GM06990 (cell line): ENCODE data around the gene ATP13A1.

ENCODE experiments used
- DNase-seq: peaks from one replicate; pipeline ENCODE4 v3.0.0-alpha.2; 2011; ENCODE audit not compliant: insufficient read length; ENCODE audit errors: extremely low read depth
- H3K27me3 ChIP-seq: replicated peaks from 2 replicates; pipeline ENCODE4 v1.6.0; 2011; ENCODE audit warnings: low read length; ENCODE audit not compliant: control insufficient read depth, insufficient read depth
- H3K36me3 ChIP-seq: 2 replicates; pipeline ENCODE4 v1.5.1; 2011; ENCODE audit warnings: low read length; ENCODE audit not compliant: control insufficient read depth, insufficient read depth
- H3K4me3 ChIP-seq: replicated peaks from 2 replicates; pipeline ENCODE4 v1.5.1; 2011; ENCODE audit warnings: low read depth, mild to moderate bottlenecking, control low read depth, low read length
- CTCF ChIP-seq: IDR thresholded peaks from 2 replicates; pipeline ENCODE4 v1.5.1; 2011; ENCODE audit warnings: low read length, control low read depth, mild to moderate bottlenecking, inconsistent platforms; ENCODE audit not compliant: insufficient read depth, poor library complexity, severe bottlenecking

The ATP13A1 gene

GRCh38 chr19:19659646-19660245 is 3.7 kb downstream of the ATP13A1 start:
- DNase-seq = no peak
- H3K4me3 ChIP-seq = no peak overlapping the region
- no peaks in the 10 kb centered on the region for H3K27me3 ChIP-seq
- no peak for TF ChIP-seq CTCF
- peaks cover 46% of the 10 kb centered on the region for H3K36me3 ChIP-seq

- no peak overlapping the region for H3K4me3 ChIP-seq
- no peak for TF ChIP-seq CTCF
- no peaks in the 10 kb centered on the region for H3K27me3 ChIP-seq
- peaks cover 63% of the 10 kb centered on the region for H3K36me3 ChIP-seq
- no peak for DNase-seq
Observed at GRCh38 chr19:19657397-19657783, 6.1 kb downstream of the ATP13A1 start.

- no peak overlapping the region for H3K4me3 ChIP-seq
- peaks cover 69% of the 10 kb centered on the region for H3K36me3 ChIP-seq
- no peak for DNase-seq
- no peaks in the 10 kb centered on the region for H3K27me3 ChIP-seq
- no peak for TF ChIP-seq CTCF
Observed at GRCh38 chr19:19656451-19657396, 6.8 kb downstream of the ATP13A1 start.

- TF ChIP-seq CTCF = no peak
- Histone ChIP-seq H3K36me3 (peaks cover 79% of the 10 kb centered on the region), H3K27me3 (no peaks in the 10 kb centered on the region), H3K4me3 (no peak overlapping the region)
- no peak for DNase-seq
Observed at GRCh38 chr19:19655641-19656343, 7.7 kb downstream of the ATP13A1 start.

- Histone ChIP-seq H3K36me3 (peaks cover 85% of the 10 kb centered on the region), H3K4me3 (no peak overlapping the region), H3K27me3 (no peaks in the 10 kb centered on the region)
- no peak for DNase-seq
- TF ChIP-seq CTCF = no peak
Observed at GRCh38 chr19:19655051-19655594, 8.4 kb downstream of the ATP13A1 start.
